Fibroblast of villous mesenchyme (primary cell): ENCODE data around the gene CYB5R4. TPM values are rescaled to one million over a fixed set of nuclear protein-coding genes. Genes with fewer than 3 reads are reported as not detected.
A peak's percentile ranks its signal among the peaks of the same experiment; 100 is the strongest.

Experiments used
- DNase-seq: peaks from one replicate; pipeline ENCODE4 v3.0.0-alpha.2; 2010; ENCODE audit warnings: low read depth
- H3K4me3 ChIP-seq: 2 replicates; pipeline ENCODE4 v1.5.1; 2011; ENCODE audit warnings: low read depth, mild to moderate bottlenecking, low read length
- total RNA-seq: library from RNA; depleted of rRNA; stranded (reverse); fragments of >200 nt; gene quantifications from 2 replicates; pipeline ENCODE4 v1.2.3, GENCODE V29; 2012
- TF ChIP-seq, protein P1 (sequence below): IDR thresholded peaks from 2 replicates; pipeline ENCODE4 v1.5.1; 2012; ENCODE audit warnings: low read depth, mild to moderate bottlenecking, low read length; ENCODE audit not compliant: insufficient read depth

CYB5R4 gene
- total RNA-seq, 1 donor, result 9.9 TPM

- H3K4me3 ChIP-seq, result no peak overlapping the region
- TF ChIP-seq, protein P1, sequence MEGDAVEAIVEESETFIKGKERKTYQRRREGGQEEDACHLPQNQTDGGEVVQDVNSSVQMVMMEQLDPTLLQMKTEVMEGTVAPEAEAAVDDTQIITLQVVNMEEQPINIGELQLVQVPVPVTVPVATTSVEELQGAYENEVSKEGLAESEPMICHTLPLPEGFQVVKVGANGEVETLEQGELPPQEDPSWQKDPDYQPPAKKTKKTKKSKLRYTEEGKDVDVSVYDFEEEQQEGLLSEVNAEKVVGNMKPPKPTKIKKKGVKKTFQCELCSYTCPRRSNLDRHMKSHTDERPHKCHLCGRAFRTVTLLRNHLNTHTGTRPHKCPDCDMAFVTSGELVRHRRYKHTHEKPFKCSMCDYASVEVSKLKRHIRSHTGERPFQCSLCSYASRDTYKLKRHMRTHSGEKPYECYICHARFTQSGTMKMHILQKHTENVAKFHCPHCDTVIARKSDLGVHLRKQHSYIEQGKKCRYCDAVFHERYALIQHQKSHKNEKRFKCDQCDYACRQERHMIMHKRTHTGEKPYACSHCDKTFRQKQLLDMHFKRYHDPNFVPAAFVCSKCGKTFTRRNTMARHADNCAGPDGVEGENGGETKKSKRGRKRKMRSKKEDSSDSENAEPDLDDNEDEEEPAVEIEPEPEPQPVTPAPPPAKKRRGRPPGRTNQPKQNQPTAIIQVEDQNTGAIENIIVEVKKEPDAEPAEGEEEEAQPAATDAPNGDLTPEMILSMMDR, result no peak
These were observed 116.7 kb downstream of the CYB5R4 start for GRCh38 chr6:83976037-83976755.

GRCh38 chr6:83976871-83977270, 117.4 kb downstream of the CYB5R4 start:
- TF ChIP-seq, protein P1, result no peak
- H3K4me3 ChIP-seq, result no peak overlapping the region
- DNase-seq, result no peak

More at GRCh38 chr6:83976037-83976755, 116.7 kb downstream of the CYB5R4 start:
- DNase-seq, result no peak

- TF ChIP-seq, protein P1, result no peak
- DNase-seq, result no peak
- H3K4me3 ChIP-seq, result no peak overlapping the region
These were observed 118.8 kb downstream of the CYB5R4 start for GRCh38 chr6:83978324-83978734.

DNA sequence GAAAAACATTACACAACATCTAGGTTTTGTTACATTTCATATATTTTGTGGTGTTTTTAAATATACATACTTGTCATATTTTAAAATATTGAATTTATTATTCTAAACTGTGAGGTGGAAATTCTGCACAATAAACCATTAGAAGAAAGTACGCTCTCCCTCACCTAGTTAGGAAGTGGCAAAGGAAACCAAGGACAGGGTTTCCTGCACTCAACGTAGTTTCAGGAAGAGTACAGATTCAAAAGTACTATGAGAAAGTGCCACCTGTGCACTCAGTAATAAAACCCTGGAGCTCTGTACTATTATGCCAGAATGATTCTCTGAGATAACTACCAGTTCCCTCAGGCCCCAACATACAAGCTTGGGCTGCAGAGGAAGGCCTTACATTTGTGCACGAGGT, 119.5 kb downstream of the CYB5R4 start:
- TF ChIP-seq, protein P1, result no peak
- no peak for DNase-seq
- no peak overlapping the region for H3K4me3 ChIP-seq

DNA sequence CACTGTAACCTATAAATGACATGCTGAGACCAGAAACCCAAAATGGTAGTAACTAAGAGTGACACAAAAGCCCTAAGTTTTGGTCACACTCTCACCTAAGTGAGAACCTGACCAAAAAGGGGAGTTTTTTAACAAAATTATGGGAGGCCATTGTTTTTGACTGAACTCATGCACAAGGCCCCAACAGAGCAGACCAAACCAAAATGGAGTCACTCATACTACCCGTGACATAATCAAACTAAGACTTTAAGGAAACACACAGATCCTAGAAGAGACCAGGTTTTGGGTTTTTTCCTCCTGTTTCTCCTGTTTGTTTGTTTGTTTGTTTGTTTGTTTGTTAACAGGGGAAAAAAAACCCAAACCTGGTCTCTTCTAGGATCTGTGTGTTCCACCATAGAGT, 124.9 kb downstream of the CYB5R4 start:
- TF ChIP-seq, protein P1, result no peak
- no peak for DNase-seq
- H3K4me3 ChIP-seq, result no peak overlapping the region

GRCh38 chr6:83985308-83985713, 125.8 kb downstream of the CYB5R4 start:
- peak; percentile 1 for DNase-seq
- H3K4me3 ChIP-seq, result no peak overlapping the region
- TF ChIP-seq, protein P1, result no peak

GRCh38 chr6:83985715-83986114, 126.2 kb downstream of the CYB5R4 start:
- H3K4me3 ChIP-seq, result no peak overlapping the region

More at GRCh38 chr6:83985715-83986114, 126.2 kb downstream of the CYB5R4 start:
- TF ChIP-seq, protein P1, result no peak
- DNase-seq, result no peak
